Esophagus squamous epithelium (tissue), 5 donors: ENCODE results near the gene RABGAP1. TPM values are rescaled to one million over a fixed set of nuclear protein-coding genes. Genes with fewer than 3 reads are reported as not detected.

Experiments used
- DNase-seq: peaks from one replicate; lab custom pipeline; 2025; lab: John Stamatoyannopoulos, UW
- H3K27ac ChIP-seq, 4 donors: fragments of 200-600 bp; sonication (generic); one replicate each; pipeline ENCODE4 v1.5.1; 2016 to 2019; ENCODE audit warnings: mild to moderate bottlenecking in 1 of 4
- H3K27me3 ChIP-seq, 4 donors: fragments of 200-600 bp; sonication (generic); 1 replicate in 3 of 4; 2 replicates in 1 of 4; pipeline versions ENCODE4 v1.5.1 to v1.6.0; 2017 to 2021; ENCODE audit warnings: antibody characterized with exemption in 1 of 4
- H3K36me3 ChIP-seq, 3 donors: fragments of 200-600 bp; sonication (generic); one replicate each; pipeline ENCODE4 v1.5.1; 2016 to 2019
- H3K4me1 ChIP-seq, 3 donors: fragments of 200-600 bp; sonication (generic); one replicate each; pipeline ENCODE4 v1.5.1; 2017 to 2019
- H3K4me3 ChIP-seq, 4 donors: fragments of 200-600 bp; sonication (generic); 1 replicate in 3 of 4; 2 replicates in 1 of 4; pipeline ENCODE4 v1.5.1; 2016 to 2019; ENCODE audit warnings: mild to moderate bottlenecking in 2 of 4, moderate library complexity in 1 of 4
- H3K9me3 ChIP-seq, 3 donors: fragments of 200-600 bp; sonication (generic); one replicate each; pipeline ENCODE4 v1.5.1; 2016 to 2019
- CTCF ChIP-seq, 6 experiments: fragments of 450-650 bp in 4 of 6; fragments of 200-600 bp in 2 of 6; sonication (generic) in 2 of 6; IDR thresholded peaks; one replicate each; pipeline ENCODE4 v1.5.1; 2016 to 2019; ENCODE audit warnings: antibody characterized with exemption in 6 of 6, mild to moderate bottlenecking in 4 of 6, moderate library complexity in 4 of 6
- POLR2A ChIP-seq, 4 donors: fragments of 450-650 bp; IDR thresholded peaks; one replicate each; pipeline ENCODE4 v1.6.1; 2017; ENCODE audit warnings: antibody characterized with exemption in 4 of 4, mild to moderate bottlenecking in 4 of 4, moderate library complexity in 3 of 4
- WGBS, 2 donors: methylation state at CpG; one replicate each; pipeline ENCODE4 v1.1.5; 2018; 5-methylcytosine and 5-hydroxymethylcytosine counted together
- intact Hi-C: fragments of 100-400 bp; cut with DNase I; formaldehyde crosslinking; loops from one replicate; pipeline ENCODE4 v1.15.0; 2022
- total RNA-seq, 4 donors: library from RNA; depleted of rRNA; stranded (reverse); fragments of >200 nt; gene quantifications; one replicate each; pipeline ENCODE4 v1.1.0, GENCODE V29; 2016
- donor health status: DM: yes; HTN: yes; CAD: no.

Gene RABGAP1
- total RNA-seq, 4 donors from 2014 or later: 28.4 to 57.4 (median 33.6) TPM

- intact Hi-C loops: no loop called here
- Histone ChIP-seq H3K4me3 (no peak overlapping the region), H3K4me1 (peaks cover 0 to 17% (median 0%) of the 10 kb centered on the region in 3 donors), H3K27me3 (no peaks in the 10 kb centered on the region), H3K36me3 (peaks cover 0 to 83% (median 0%) of the 10 kb centered on the region in 3 donors), H3K27ac (no peak overlapping the region), H3K9me3 (no peaks in the 10 kb centered on the region)
- 78 to 96% methylated on average over 6 of the region's 6 CpGs for WGBS, 2 donors
- DNase-seq: no peak
- TF ChIP-seq POLR2A (IDR thresholded peaks at IDR 0.05): no peak
- TF ChIP-seq CTCF (IDR thresholded peaks at IDR 0.05): no peak
Measured at GRCh38 chr9:123116036-123116435, 175.2 kb downstream of the RABGAP1 start.

GRCh38 chr9:123119566-123119965 is 178.7 kb downstream of the RABGAP1 start:
- no peak for DNase-seq
- H3K27me3 ChIP-seq: no peaks in the 10 kb centered on the region
- H3K4me3 ChIP-seq: no peak overlapping the region
- WGBS, 2 donors: 72% methylated on average over 7 of the region's 7 CpGs
- no peak for TF ChIP-seq CTCF (IDR thresholded peaks at IDR 0.05)
- TF ChIP-seq POLR2A (IDR thresholded peaks at IDR 0.05): no peak
- intact Hi-C loops: no loop called here
- peaks cover 0 to 5% (median 0%) of the 10 kb centered on the region in 3 donors for H3K4me1 ChIP-seq
- no peak overlapping the region for H3K27ac ChIP-seq
- H3K36me3 ChIP-seq: peaks cover 0 to 91% (median 0%) of the 10 kb centered on the region in 3 donors
- H3K9me3 ChIP-seq: no peaks in the 10 kb centered on the region

GRCh38 chr9:123120131-123120530 is 179.3 kb downstream of the RABGAP1 start:
- H3K27ac ChIP-seq: no peak overlapping the region
- intact Hi-C loops: no loop called here
- DNase-seq: no peak
- peaks cover 0 to 5% (median 0%) of the 10 kb centered on the region in 3 donors for H3K4me1 ChIP-seq
- H3K27me3 ChIP-seq: no peaks in the 10 kb centered on the region
- TF ChIP-seq POLR2A (IDR thresholded peaks at IDR 0.05) (no peak), CTCF (IDR thresholded peaks at IDR 0.05) (no peak)
- WGBS, 2 donors: 75 to 86% methylated on average over 3 to 5 of the region's 5 CpGs
- H3K36me3 ChIP-seq: peaks cover 0 to 90% (median 0%) of the 10 kb centered on the region in 3 donors
- no peaks in the 10 kb centered on the region for H3K9me3 ChIP-seq
- no peak overlapping the region for H3K4me3 ChIP-seq

- Histone ChIP-seq H3K4me1 (peaks cover 0 to under 1% (median 0%) of the 10 kb centered on the region in 3 donors), H3K4me3 (no peak overlapping the region), H3K27me3 (no peaks in the 10 kb centered on the region), H3K9me3 (no peaks in the 10 kb centered on the region), H3K36me3 (peaks cover 0 to 90% (median 0%) of the 10 kb centered on the region in 3 donors), H3K27ac (no peak overlapping the region)
- TF ChIP-seq POLR2A (IDR thresholded peaks at IDR 0.05) (no peak), CTCF (IDR thresholded peaks at IDR 0.05) (no peak)
- WGBS, 2 donors: 83% methylated on average over 1 of the region's 1 CpG
- intact Hi-C loops: no loop called here
- DNase-seq: no peak
Measured at GRCh38 chr9:123120953-123121352, 180.1 kb downstream of the RABGAP1 start.

GRCh38 chr9:123121457-123121856 is 180.6 kb downstream of the RABGAP1 start:
- no peaks in the 10 kb centered on the region for H3K27me3 ChIP-seq
- no peak overlapping the region for H3K27ac ChIP-seq
- TF ChIP-seq POLR2A (IDR thresholded peaks at IDR 0.05) (no peak), CTCF (IDR thresholded peaks at IDR 0.05) (no peak)
- no peak overlapping the region for H3K4me3 ChIP-seq
- 83 to 90% methylated on average over 3 of the region's 3 CpGs for WGBS, 2 donors
- intact Hi-C loops: no loop called here
- no peak for DNase-seq
- H3K36me3 ChIP-seq: peaks cover 0 to 90% (median 0%) of the 10 kb centered on the region in 3 donors
- no peaks in the 10 kb centered on the region for H3K9me3 ChIP-seq
- no peaks in the 10 kb centered on the region for H3K4me1 ChIP-seq
